ENCODE data around the gene SH3GL1.
"Not testable (repeated sequence)": the region's sequence is repeated elsewhere in the genome, so short reads cannot be mapped to it uniquely, and the experiment has no call there.

Gene SH3GL1

GRCh38 chr19:4342615-4343369 lies 57.6 kb downstream of the SH3GL1 start:
- peak; percentile 97 to 98 for DNase-seq

DNA sequence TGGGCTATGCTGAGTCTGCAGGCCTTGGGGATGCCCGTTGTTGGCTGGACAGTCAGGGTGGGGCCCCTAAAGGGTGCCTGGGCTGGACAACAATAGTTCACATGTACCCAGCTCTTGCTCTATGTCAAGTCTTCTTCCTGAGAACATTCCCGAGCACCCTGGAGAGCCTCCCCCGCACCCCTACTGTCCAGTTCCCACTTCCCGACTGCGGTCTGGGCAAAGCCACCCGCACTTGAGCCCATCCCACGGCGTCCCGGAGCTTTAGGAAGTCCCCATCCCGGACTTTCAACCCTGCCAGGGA lies 58.1 kb downstream of the SH3GL1 start:
- no peak for DNase-seq

DNA sequence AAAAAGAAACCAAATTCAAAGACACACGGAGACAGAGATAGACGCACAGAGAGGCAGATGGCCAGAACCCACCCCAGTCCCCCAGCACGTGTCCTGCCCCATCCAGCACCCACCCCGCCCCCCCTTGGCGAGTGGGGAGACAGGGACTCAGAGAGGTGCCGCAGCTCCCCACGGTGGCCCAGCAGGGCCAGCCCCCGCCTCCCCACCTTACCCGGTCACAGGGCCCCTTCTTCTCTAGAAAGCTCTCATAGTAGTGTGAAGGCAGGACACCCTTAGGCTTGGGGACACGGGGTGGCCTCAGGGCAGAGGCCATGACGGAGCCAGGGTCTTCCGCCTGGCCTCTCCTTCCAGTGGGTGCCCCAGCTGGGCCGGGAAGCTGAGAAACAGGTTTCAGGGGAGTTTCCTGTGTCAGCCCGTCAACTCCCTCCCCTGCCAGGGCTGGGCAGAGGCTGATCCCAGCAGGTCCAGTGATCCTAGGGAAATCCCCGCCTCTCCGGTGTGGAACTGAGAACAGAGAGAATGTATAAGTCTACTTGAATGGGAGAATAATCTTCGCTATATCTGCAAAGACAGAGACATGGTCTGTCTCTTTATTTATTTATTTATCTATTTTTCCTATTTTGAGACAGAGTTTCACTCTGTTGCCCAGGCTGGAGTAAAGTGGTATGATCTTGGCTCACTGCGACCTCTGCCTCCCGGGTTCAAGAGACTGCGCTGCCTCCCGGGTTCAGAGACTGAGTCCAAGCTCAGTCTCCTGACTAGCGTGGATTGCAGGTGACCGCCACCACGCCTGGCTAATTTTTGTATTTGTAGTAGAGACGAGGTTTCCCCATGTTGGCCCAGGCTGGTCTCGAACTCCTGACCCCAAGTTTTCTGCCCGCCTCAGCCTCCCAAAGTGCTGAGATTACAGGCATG lies 61.6 kb downstream of the SH3GL1 start, which contains the start of gene STAP2:
STAP2 (minus strand) TSS at position 387 of the 915 bp plus-strand sequence; CDS start at position 313, 74 bp downstream.
- peak in 1 of 2 experiments; percentile 48 for DNase-seq

DNA sequence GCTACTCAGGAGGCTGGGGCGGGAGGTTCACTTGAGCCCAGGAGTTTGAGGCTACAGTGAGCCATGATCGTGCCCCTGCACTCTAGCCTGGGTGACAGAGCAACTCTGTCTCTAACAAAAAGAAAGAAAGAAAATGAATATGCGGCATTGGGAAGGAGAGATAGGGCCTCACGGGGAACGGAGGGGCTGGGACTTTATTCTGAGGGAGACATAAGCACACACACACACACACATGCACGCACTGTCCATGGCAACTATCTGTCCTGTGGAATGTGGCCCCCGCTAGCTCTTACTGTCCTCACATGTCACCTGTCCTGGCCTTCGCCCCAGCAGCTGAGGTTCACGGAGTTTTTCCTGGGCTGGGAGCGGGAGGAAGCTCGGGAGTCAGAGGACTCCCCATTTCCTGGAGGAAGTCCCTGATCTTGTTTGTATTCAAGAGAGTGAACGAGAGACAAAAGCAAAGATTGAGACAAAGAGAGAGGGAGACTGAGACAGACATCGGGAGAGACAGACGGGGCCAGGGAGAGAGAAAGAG lies 62.4 kb downstream of the SH3GL1 start:
- DNase-seq: peak in 1 of 2 experiments; percentile 14

GRCh38 chr19:4334929-4335570 lies 65.3 kb downstream of the SH3GL1 start:
- DNase-seq: no peak

DNA sequence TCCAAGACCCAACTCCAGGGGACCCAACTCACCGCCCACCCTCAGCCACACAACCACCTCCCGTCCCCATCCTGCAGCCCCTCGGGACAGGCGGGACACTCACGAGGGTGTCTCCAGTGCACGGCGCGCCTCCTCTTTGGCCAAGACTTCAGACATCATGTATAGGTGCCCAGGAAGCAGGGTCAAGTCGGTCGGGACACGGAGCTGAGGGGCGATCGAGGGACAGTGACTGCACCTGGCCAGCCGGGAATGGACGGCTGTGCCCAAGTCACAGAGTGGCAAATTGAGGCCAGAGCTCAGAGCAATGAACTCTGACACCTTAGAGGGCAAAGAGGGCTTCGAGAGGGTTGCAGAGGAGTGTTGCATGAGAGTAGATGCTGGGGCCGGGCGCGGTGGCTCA lies 70.5 kb downstream of the SH3GL1 start:
- no peak for DNase-seq

GRCh38 chr19:4328991-4329681 lies 71.2 kb downstream of the SH3GL1 start:
- DNase-seq: not testable (repeated sequence)

DNA sequence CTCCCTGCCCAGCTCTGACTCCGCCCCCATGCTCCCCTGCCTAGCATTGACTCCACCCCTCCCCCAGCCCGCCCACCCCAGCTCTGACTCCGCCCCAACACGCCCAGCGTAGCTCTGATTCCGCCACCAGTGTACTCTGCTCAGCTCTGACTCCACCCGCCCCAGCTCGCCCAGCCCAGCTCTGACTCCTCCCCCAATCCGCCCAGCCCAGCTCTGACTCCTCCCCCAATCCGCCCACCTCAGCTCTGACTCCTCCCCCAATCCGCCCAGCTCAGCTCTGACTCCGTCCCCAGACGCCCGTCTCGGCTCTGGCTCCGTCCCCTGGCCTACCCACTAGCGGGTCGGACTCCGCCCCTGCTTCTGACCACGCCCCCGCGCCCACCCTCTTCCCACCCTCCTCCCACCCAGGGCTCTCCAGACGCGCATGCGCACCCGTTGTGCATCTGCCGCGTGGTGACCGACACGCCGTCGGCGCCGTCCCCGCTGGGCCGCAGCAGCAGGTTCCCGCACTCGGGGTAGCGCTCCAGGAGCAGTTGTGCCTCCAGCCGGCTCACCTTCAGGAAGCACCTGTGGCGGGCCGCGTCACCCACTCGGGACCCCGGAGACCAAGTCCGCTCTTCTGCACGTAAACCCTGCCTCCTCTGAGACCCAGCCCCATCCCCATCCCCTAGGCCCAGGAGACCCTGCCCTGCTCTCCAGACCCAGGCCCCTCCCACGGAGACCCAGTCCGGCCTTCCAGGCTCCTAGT lies 71.9 kb downstream of the SH3GL1 start:
- no peak for DNase-seq

GRCh38 chr19:4327877-4328242 lies 72.5 kb downstream of the SH3GL1 start:
- DNase-seq: no peak

GRCh38 chr19:4327252-4327876 lies 73.0 kb downstream of the SH3GL1 start:
- no peak for DNase-seq

DNA sequence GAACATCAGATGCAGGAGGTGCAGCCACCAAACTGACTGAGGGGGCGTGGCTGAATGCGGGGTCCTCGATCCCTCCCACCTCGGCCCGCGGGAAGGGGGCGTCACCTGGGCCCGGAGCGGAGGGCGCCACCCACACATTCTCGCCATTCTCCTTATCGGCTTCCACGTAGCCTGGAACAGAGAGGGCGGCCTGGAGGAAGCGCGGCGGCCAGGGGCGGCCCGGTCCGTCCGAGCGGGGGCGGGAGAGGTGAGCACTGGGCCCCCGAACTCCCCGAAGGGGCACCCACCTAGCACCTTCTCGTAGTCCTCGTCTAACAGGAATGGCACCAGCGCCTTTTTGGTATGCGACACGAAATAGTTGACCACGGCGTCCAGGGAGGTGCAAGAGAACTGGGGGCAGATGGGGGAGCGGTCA lies 73.5 kb downstream of the SH3GL1 start:
- DNase-seq: no peak

GRCh38 chr19:4326215-4326836 lies 74.0 kb downstream of the SH3GL1 start:
- no peak for DNase-seq

DNA sequence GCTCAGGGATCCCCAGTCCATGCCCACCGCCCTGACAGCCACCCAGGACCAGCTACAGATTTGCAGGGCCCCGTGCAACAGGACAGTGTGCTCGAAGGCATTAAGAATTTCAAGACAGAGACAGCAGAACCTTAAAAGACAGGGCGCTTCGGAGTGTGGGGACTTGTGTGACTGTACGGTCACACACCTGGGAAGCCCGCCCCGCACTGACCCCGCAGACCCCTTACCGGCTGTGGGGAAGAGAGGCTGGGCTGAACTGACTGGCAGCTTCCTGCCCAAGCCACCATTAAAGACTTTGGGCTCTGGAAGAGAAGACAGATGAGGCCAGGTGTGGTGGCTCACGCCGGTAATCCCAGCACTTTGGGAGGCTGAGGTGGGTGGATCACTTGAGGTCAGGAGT lies 76.1 kb downstream of the SH3GL1 start:
- DNase-seq: no peak

GRCh38 chr19:4323692-4324091 lies 76.7 kb downstream of the SH3GL1 start:
- DNase-seq: no peak

- DNase-seq: peak in 1 of 2 experiments; percentile 52
These were observed 77.2 kb downstream of the SH3GL1 start for GRCh38 chr19:4322942-4323665.

DNA sequence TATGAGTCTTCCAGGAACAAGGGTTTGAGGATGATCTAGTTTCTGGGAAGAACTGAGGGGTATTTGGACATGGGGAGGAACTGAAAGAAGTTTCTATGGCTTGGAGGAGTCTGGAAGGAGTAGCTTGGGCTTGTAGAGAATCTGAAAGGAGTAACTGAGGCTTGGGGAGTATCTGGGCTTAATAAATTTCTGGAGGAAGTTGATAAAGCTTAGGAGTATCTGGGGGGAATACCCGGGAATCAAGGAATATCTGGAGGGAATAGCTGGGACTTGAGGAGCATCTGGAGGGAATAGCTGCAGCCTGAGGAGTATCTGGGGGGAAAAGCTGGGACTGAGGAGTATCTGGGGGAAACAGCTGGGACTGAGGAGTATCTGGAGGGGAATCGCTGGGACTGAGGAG lies 79.9 kb downstream of the SH3GL1 start:
- no peak for DNase-seq

DNA sequence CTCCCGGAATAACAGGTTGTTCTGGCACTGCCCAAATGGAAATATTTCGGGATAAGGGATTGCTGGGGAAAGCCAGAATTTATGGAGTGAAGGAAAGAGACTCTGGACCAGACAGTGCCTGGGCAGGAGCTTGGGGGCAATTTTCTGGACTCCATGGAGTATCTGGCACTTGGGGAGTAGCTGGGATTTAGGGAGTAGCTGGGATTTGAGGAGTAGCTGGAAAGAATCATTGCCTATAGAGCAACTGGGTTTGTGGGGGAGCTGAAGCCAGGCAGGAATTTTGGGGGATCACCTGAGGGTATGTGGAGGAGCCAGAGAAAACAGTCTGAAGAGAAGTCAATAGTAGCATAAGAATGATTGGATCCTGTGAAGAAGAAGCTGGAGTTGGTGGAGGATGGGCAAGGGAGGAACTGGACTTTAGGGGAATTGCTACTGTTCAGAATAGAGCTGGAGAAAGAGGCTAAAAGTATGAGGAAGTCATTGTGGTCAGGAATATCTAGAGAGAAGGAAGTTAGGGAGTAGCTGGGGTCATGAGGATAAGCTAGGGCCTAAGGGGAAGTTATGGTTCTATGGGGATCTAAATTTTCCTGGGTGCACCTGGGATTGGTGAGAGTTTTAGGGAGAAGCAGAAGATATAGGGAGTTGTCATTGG lies 81.2 kb downstream of the SH3GL1 start:
- no peak for DNase-seq

- DNase-seq: no peak
These were observed 81.9 kb downstream of the SH3GL1 start for GRCh38 chr19:4318460-4318859.

- no peak for DNase-seq
These were observed 83.4 kb downstream of the SH3GL1 start for GRCh38 chr19:4316956-4317355.

All from NCI-H526 (cell line).